Peyer's patch (tissue), 4 donors: ENCODE results near the gene PLEKHA1. TPM values are rescaled to one million over a fixed set of nuclear protein-coding genes. Genes with fewer than 3 reads are reported as not detected.

Source experiments
- DNase-seq, 3 donors: peaks; one replicate each; pipeline ENCODE4 v3.0.0-alpha.2; 2017 to 2019
- H3K27ac ChIP-seq, 4 donors: fragments of 200-600 bp; sonication (generic); one replicate each; pipeline ENCODE4 v1.5.1; 2016 to 2019
- H3K27me3 ChIP-seq, 2 donors: fragments of 200-600 bp; sonication (generic); one replicate each; pipeline ENCODE4 v1.5.1; 2019
- H3K36me3 ChIP-seq, 3 donors: fragments of 200-600 bp; sonication (generic); one replicate each; pipeline ENCODE4 v1.5.1; 2016 to 2019
- H3K4me1 ChIP-seq, 4 donors: fragments of 200-600 bp; sonication (generic); one replicate each; pipeline ENCODE4 v1.5.1; 2016 to 2019
- H3K4me3 ChIP-seq, 4 donors: fragments of 200-600 bp; sonication (generic); 1 replicate in 3 of 4; 2 replicates in 1 of 4; pipeline ENCODE4 v1.5.1; 2016 to 2019; ENCODE audit warnings: mild to moderate bottlenecking in 1 of 4
- H3K9me3 ChIP-seq, 4 donors: fragments of 200-600 bp; sonication (generic); one replicate each; pipeline ENCODE4 v1.5.1; 2016 to 2019; ENCODE audit warnings: mild to moderate bottlenecking in 1 of 4
- CTCF ChIP-seq, 6 experiments: fragments of 450-650 bp in 4 of 6; fragments of 200-600 bp in 2 of 6; sonication (generic) in 1 of 6; IDR thresholded peaks; one replicate each; pipeline ENCODE4 v1.5.1; 2017 to 2019; ENCODE audit warnings: antibody characterized with exemption in 6 of 6, mild to moderate bottlenecking in 3 of 6, moderate library complexity in 1 of 6
- POLR2A ChIP-seq, 2 donors: fragments of 450-650 bp; IDR thresholded peaks; one replicate each; pipeline ENCODE4 v1.5.1; 2017; ENCODE audit warnings: antibody characterized with exemption in 2 of 2, mild to moderate bottlenecking in 2 of 2, moderate library complexity in 2 of 2
- total RNA-seq, 4 donors: library from RNA; depleted of rRNA; stranded (reverse); fragments of >200 nt; gene quantifications; one replicate each; pipeline ENCODE4 v1.1.0, GENCODE V29; 2016

Gene PLEKHA1
- total RNA-seq, 4 donors from 2014 or later = 15.7 to 62.0 (median 43.9) TPM

- Histone ChIP-seq H3K9me3 (no peaks in the 10 kb centered on the region), H3K4me1 (no peaks in the 10 kb centered on the region), H3K4me3 (no peak overlapping the region), H3K27me3 (no peaks in the 10 kb centered on the region), H3K36me3 (no peaks in the 10 kb centered on the region), H3K27ac (no peak overlapping the region)
- DNase-seq = no peak
- TF ChIP-seq POLR2A (IDR thresholded peaks at IDR 0.05) (no peak), CTCF (IDR thresholded peaks at IDR 0.05) (no peak)
Measured at GRCh38 chr10:122446668-122447423, 72.3 kb downstream of the PLEKHA1 start.

GRCh38 chr10:122448600-122448999 is 74.1 kb downstream of the PLEKHA1 start:
- TF ChIP-seq CTCF (IDR thresholded peaks at IDR 0.05) (no peak), POLR2A (IDR thresholded peaks at IDR 0.05) (no peak)
- Histone ChIP-seq H3K27ac (no peak overlapping the region), H3K36me3 (no peaks in the 10 kb centered on the region), H3K4me3 (no peak overlapping the region), H3K4me1 (no peaks in the 10 kb centered on the region), H3K9me3 (no peaks in the 10 kb centered on the region), H3K27me3 (no peaks in the 10 kb centered on the region)
- DNase-seq = no peak

- Histone ChIP-seq H3K27ac (no peak overlapping the region), H3K4me1 (no peaks in the 10 kb centered on the region), H3K9me3 (no peaks in the 10 kb centered on the region), H3K27me3 (no peaks in the 10 kb centered on the region), H3K4me3 (no peak overlapping the region), H3K36me3 (no peaks in the 10 kb centered on the region)
- DNase-seq = no peak
- no peak for TF ChIP-seq POLR2A (IDR thresholded peaks at IDR 0.05)
- no peak for TF ChIP-seq CTCF (IDR thresholded peaks at IDR 0.05)
Measured at GRCh38 chr10:122449153-122449552, 74.6 kb downstream of the PLEKHA1 start.

- Histone ChIP-seq H3K36me3 (no peaks in the 10 kb centered on the region), H3K9me3 (no peaks in the 10 kb centered on the region), H3K4me3 (no peak overlapping the region), H3K4me1 (no peaks in the 10 kb centered on the region), H3K27ac (no peak overlapping the region), H3K27me3 (no peaks in the 10 kb centered on the region)
- DNase-seq = no peak
- TF ChIP-seq CTCF (IDR thresholded peaks at IDR 0.05) (no peak), POLR2A (IDR thresholded peaks at IDR 0.05) (no peak)
Measured at GRCh38 chr10:122450353-122450990, 76.0 kb downstream of the PLEKHA1 start.

GRCh38 chr10:122454071-122454470 is 79.6 kb downstream of the PLEKHA1 start:
- H3K36me3 ChIP-seq = no peaks in the 10 kb centered on the region
- H3K27ac ChIP-seq = no peak overlapping the region
- TF ChIP-seq POLR2A (IDR thresholded peaks at IDR 0.05) (no peak), CTCF (IDR thresholded peaks at IDR 0.05) (no peak)
- H3K9me3 ChIP-seq = no peaks in the 10 kb centered on the region
- H3K27me3 ChIP-seq = no peaks in the 10 kb centered on the region
- no peak overlapping the region for H3K4me3 ChIP-seq
- DNase-seq = no peak
- no peaks in the 10 kb centered on the region for H3K4me1 ChIP-seq
